HG03045 (cell line): Measurements from ENCODE around the gene ADGRB2.

Source experiments
- ATAC-seq: cut with Tn5 transposase; IDR thresholded peaks from one replicate; pipeline ENCODE4 v1.9.1; 2021; ENCODE audit warnings: mild to moderate bottlenecking, moderate library complexity; ENCODE audit not compliant: unreplicated experiment

ADGRB2 gene

GRCh38 chr1:31704271-31705079 is 59.7 kb downstream of the ADGRB2 start:
- ATAC-seq: no peak

- no peak for ATAC-seq
These were observed 60.5 kb downstream of the ADGRB2 start, which contains the start of gene COL16A1 for GRCh38 chr1:31703431-31704270. COL16A1 (minus strand) TSS chr1:31704017; CDS start chr1:31702193, 1,824 bp downstream.

GRCh38 chr1:31702836-31703404 is 61.2 kb downstream of the ADGRB2 start:
- no peak for ATAC-seq

- ATAC-seq: no peak
These were observed 62.9 kb downstream of the ADGRB2 start for GRCh38 chr1:31701091-31701736.

GRCh38 chr1:31700468-31701090 is 63.6 kb downstream of the ADGRB2 start:
- no peak for ATAC-seq

GRCh38 chr1:31699341-31699891 is 64.7 kb downstream of the ADGRB2 start:
- no peak for ATAC-seq

- ATAC-seq: no peak
These were observed 66.7 kb downstream of the ADGRB2 start for GRCh38 chr1:31697369-31697984.

- ATAC-seq: no peak
These were observed 67.9 kb downstream of the ADGRB2 start for GRCh38 chr1:31696242-31696641.

GRCh38 chr1:31695327-31695726 is 68.8 kb downstream of the ADGRB2 start:
- ATAC-seq: no peak

GRCh38 chr1:31694964-31695313 is 69.2 kb downstream of the ADGRB2 start:
- ATAC-seq: no peak

- no peak for ATAC-seq
These were observed 69.8 kb downstream of the ADGRB2 start for GRCh38 chr1:31694069-31694963.

GRCh38 chr1:31693231-31693630 is 70.9 kb downstream of the ADGRB2 start:
- no peak for ATAC-seq

GRCh38 chr1:31691951-31692350 is 72.2 kb downstream of the ADGRB2 start:
- ATAC-seq: no peak

- ATAC-seq: no peak
These were observed 72.7 kb downstream of the ADGRB2 start for GRCh38 chr1:31691446-31691845.

GRCh38 chr1:31690921-31691320 is 73.2 kb downstream of the ADGRB2 start:
- no peak for ATAC-seq

- ATAC-seq: no peak
These were observed 74.3 kb downstream of the ADGRB2 start for GRCh38 chr1:31689854-31690253.

GRCh38 chr1:31689379-31689778 is 74.8 kb downstream of the ADGRB2 start:
- ATAC-seq: no peak

- ATAC-seq: no peak
These were observed 75.8 kb downstream of the ADGRB2 start for GRCh38 chr1:31688233-31688918.
